ENCODE results near the gene AGAP1. TPM values are rescaled to one million over a fixed set of nuclear protein-coding genes. Genes with fewer than 3 reads are reported as not detected.

AGAP1 gene
- total RNA-seq, 1 donor from 2014 or later, result 47.2 TPM

GRCh38 chr2:236119003-236119402, 625.2 kb downstream of the AGAP1 start:
- H3K4me1 Mint-ChIP-seq (ENCODE audit: low read depth), result peaks cover 27% of the 10 kb centered on the region
- no peak for DNase-seq (ENCODE audit: low spot score, unreplicated experiment)
- no peak for TF ChIP-seq CTCF (IDR thresholded peaks at IDR 0.05; ENCODE audit: unreplicated experiment)
- H3K9me3 Mint-ChIP-seq (ENCODE audit: low read depth), result no peaks in the 10 kb centered on the region
- no peak overlapping the region for H3K4me3 Mint-ChIP-seq (ENCODE audit: low read depth)
- H3K27ac Mint-ChIP-seq, result no peak overlapping the region
- peaks cover 36% of the 10 kb centered on the region for H3K27me3 Mint-ChIP-seq
- H3K36me3 Mint-ChIP-seq (ENCODE audit: insufficient read depth), result peaks cover 11% of the 10 kb centered on the region

- H3K27me3 Mint-ChIP-seq, result peaks cover 33% of the 10 kb centered on the region
- TF ChIP-seq CTCF (IDR thresholded peaks at IDR 0.05; ENCODE audit: unreplicated experiment), result no peak
- peaks cover 14% of the 10 kb centered on the region for H3K36me3 Mint-ChIP-seq (ENCODE audit: insufficient read depth)
- peaks cover 27% of the 10 kb centered on the region for H3K4me1 Mint-ChIP-seq (ENCODE audit: low read depth)
- H3K27ac Mint-ChIP-seq, result peak overlapping the region; percentile 69
- no peak for DNase-seq (ENCODE audit: low spot score, unreplicated experiment)
- H3K4me3 Mint-ChIP-seq (ENCODE audit: low read depth), result no peak overlapping the region
- H3K9me3 Mint-ChIP-seq (ENCODE audit: low read depth), result no peaks in the 10 kb centered on the region
These were observed 625.6 kb downstream of the AGAP1 start for GRCh38 chr2:236119476-236119875.

GRCh38 chr2:236120141-236120601, 626.3 kb downstream of the AGAP1 start:
- H3K27me3 Mint-ChIP-seq, result peaks cover 27% of the 10 kb centered on the region
- H3K27ac Mint-ChIP-seq, result no peak overlapping the region
- no peak for TF ChIP-seq CTCF (IDR thresholded peaks at IDR 0.05; ENCODE audit: unreplicated experiment)
- peaks cover 27% of the 10 kb centered on the region for H3K4me1 Mint-ChIP-seq (ENCODE audit: low read depth)
- H3K9me3 Mint-ChIP-seq (ENCODE audit: low read depth), result no peaks in the 10 kb centered on the region
- no peak for DNase-seq (ENCODE audit: low spot score, unreplicated experiment)
- peaks cover 18% of the 10 kb centered on the region for H3K36me3 Mint-ChIP-seq (ENCODE audit: insufficient read depth)
- H3K4me3 Mint-ChIP-seq (ENCODE audit: low read depth), result no peak overlapping the region

- H3K27ac Mint-ChIP-seq, result no peak overlapping the region
- no peak overlapping the region for H3K4me3 Mint-ChIP-seq (ENCODE audit: low read depth)
- H3K4me1 Mint-ChIP-seq (ENCODE audit: low read depth), result peaks cover 27% of the 10 kb centered on the region
- peaks cover 22% of the 10 kb centered on the region for H3K36me3 Mint-ChIP-seq (ENCODE audit: insufficient read depth)
- no peaks in the 10 kb centered on the region for H3K9me3 Mint-ChIP-seq (ENCODE audit: low read depth)
- H3K27me3 Mint-ChIP-seq, result peaks cover 27% of the 10 kb centered on the region
- TF ChIP-seq CTCF (IDR thresholded peaks at IDR 0.05; ENCODE audit: unreplicated experiment), result no peak
- DNase-seq (ENCODE audit: low spot score, unreplicated experiment), result no peak
These were observed 627.0 kb downstream of the AGAP1 start for GRCh38 chr2:236120829-236121228.

- peaks cover 27% of the 10 kb centered on the region for H3K4me1 Mint-ChIP-seq (ENCODE audit: low read depth)
- H3K4me3 Mint-ChIP-seq (ENCODE audit: low read depth), result no peak overlapping the region
- DNase-seq (ENCODE audit: low spot score, unreplicated experiment), result no peak
- H3K27me3 Mint-ChIP-seq, result peaks cover 27% of the 10 kb centered on the region
- peaks cover 22% of the 10 kb centered on the region for H3K36me3 Mint-ChIP-seq (ENCODE audit: insufficient read depth)
- H3K27ac Mint-ChIP-seq, result no peak overlapping the region
- TF ChIP-seq CTCF (IDR thresholded peaks at IDR 0.05; ENCODE audit: unreplicated experiment), result no peak
- no peaks in the 10 kb centered on the region for H3K9me3 Mint-ChIP-seq (ENCODE audit: low read depth)
These were observed 627.7 kb downstream of the AGAP1 start for GRCh38 chr2:236121546-236121945.

Measured in progenitor cell of endocrine pancreas (in vitro differentiated cells).